ENCODE measurements around the gene TLN1. TPM values are rescaled to one million over a fixed set of nuclear protein-coding genes. Genes with fewer than 3 reads are reported as not detected.
A peak's percentile ranks its signal among the peaks of the same experiment; 100 is the strongest.

Gene TLN1
- total and polyA plus RNA-seq, 8 donors: 152 to 471 (median 191) TPM

DNA sequence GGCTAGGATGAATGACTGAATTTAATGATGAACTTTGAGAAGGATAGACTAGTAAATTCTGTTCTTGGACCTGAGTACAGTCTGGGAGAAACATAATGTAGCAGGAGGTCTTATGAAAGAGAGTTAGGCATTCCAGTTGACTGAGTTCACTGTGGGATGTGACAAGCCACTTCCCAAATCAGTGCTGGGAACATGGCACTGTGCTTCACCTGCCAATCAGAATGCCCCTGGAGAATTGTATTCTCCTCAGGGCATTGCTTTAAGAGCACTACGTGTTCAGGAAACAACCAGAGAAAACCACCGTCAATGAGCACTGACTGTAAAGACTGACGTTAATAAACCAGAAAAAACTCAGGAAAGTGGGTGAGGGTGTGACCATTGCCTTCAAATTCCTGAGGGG, 72.7 kb downstream of the TLN1 start:
- H3K9me3 ChIP-seq: no peaks in the 10 kb centered on the region
- no peak for ATAC-seq

DNA sequence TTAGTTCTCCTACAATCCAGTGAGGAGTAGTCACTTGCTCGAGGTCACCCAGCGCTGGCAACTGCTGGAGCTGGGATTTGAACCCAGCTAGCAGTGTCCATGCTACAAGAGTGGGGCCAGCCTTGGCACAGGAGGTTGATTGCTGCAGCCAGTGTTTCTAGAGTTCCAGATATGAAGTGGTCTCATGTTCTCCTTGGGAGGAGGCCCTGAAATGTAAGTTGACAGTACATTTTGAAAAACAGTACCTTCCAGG, 73.1 kb downstream of the TLN1 start:
- Histone ChIP-seq H3K4me1 (peaks cover 0 to 56% of the 10 kb centered on the region in 2 donors), H3K27me3 (no peaks in the 10 kb centered on the region), H3K36me3 (peaks cover 0 to 21% of the 10 kb centered on the region in 2 donors), H3K4me3 (peak overlapping the region; percentile 83 to 96), H3K9me3 (no peaks in the 10 kb centered on the region), H3K27ac (peak overlapping the region; percentile 96 to 97)
- TF ChIP-seq, protein P1, sequence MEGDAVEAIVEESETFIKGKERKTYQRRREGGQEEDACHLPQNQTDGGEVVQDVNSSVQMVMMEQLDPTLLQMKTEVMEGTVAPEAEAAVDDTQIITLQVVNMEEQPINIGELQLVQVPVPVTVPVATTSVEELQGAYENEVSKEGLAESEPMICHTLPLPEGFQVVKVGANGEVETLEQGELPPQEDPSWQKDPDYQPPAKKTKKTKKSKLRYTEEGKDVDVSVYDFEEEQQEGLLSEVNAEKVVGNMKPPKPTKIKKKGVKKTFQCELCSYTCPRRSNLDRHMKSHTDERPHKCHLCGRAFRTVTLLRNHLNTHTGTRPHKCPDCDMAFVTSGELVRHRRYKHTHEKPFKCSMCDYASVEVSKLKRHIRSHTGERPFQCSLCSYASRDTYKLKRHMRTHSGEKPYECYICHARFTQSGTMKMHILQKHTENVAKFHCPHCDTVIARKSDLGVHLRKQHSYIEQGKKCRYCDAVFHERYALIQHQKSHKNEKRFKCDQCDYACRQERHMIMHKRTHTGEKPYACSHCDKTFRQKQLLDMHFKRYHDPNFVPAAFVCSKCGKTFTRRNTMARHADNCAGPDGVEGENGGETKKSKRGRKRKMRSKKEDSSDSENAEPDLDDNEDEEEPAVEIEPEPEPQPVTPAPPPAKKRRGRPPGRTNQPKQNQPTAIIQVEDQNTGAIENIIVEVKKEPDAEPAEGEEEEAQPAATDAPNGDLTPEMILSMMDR (IDR thresholded peaks at IDR 0.05): no peak
- DNase-seq (peak in 1 of 4 donors; percentile 41), ATAC-seq (peak; percentile 3)
- intact Hi-C loops (cut with DNase I): no loop called here

More for the DNA sequence above, 72.7 kb downstream of the TLN1 start:
- DNase-seq: no peak
- intact Hi-C loops (cut with DNase I): no loop called here
- H3K4me3 ChIP-seq: peak overlapping the region; percentile 83 to 96
- TF ChIP-seq, protein P1 (IDR thresholded peaks at IDR 0.05): no peak
- H3K27ac ChIP-seq: peak overlapping the region; percentile 96 to 97
- peaks cover 0 to 58% of the 10 kb centered on the region in 2 donors for H3K4me1 ChIP-seq
- H3K27me3 ChIP-seq: no peaks in the 10 kb centered on the region
- H3K36me3 ChIP-seq: peaks cover 0 to 21% of the 10 kb centered on the region in 2 donors

DNA sequence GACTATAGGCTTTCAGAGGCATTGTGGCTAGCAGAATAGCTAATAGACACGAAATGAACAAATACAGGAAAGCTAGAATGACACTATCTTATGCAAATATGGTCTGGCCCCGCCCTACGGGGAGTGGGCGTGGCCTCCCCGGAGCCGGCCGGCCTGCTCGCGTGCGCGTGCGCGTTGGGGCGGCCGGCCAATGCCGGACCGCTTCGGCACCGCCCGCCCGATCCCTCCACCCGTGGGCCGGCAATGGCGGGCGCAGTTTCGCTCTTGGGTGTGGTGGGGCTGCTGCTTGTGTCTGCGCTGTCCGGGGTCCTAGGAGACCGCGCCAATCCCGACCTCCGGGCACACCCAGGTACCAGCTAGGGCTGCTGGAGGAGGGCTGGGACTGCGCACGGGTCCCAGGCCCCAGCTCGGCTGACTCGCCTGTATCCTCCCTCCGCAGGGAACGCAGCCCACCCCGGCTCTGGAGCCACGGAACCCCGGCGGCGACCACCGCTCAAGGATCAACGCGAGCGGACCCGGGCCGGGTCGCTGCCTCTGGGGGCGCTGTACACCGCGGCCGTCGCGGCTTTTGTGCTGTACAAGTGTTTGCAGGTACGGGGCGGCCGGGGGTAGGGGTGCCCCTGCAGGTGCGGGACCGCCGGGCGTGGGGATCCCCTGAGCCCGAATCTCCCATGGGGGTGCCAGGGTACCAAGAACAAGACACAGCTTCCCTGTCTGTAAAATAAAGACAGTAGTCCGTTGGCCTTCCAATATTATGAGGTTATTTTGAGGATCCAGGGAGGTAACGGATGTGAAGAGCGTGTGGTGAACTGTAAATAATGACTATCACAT, 73.6 kb downstream of the TLN1 start, which contains the start of gene CCDC107:
Gene CCDC107, plus strand, starts transcription at position 156 of the 831 bp plus-strand sequence. Its CDS starts 88 bp downstream, at position 244.
- Histone ChIP-seq H3K4me3 (peak within 1 kb of the TSS; percentile 83 to 96), H3K36me3 (peaks cover 0 to 21% of the 10 kb centered on the region in 2 donors), H3K9me3 (no peaks in the 10 kb centered on the region), H3K27me3 (no peaks in the 10 kb centered on the region), H3K27ac (peak within 1 kb of the TSS; percentile 96 to 97), H3K4me1 (peaks cover 0 to 56% of the 10 kb centered on the region in 2 donors)
- ATAC-seq: peak; percentile 88
- DNase-seq: peak; percentile 84 to 96 (median 92)
- intact Hi-C loops (cut with DNase I): no loop called here
- TF ChIP-seq, protein P1 (IDR thresholded peaks at IDR 0.05): peak; percentile 44 to 46

DNA sequence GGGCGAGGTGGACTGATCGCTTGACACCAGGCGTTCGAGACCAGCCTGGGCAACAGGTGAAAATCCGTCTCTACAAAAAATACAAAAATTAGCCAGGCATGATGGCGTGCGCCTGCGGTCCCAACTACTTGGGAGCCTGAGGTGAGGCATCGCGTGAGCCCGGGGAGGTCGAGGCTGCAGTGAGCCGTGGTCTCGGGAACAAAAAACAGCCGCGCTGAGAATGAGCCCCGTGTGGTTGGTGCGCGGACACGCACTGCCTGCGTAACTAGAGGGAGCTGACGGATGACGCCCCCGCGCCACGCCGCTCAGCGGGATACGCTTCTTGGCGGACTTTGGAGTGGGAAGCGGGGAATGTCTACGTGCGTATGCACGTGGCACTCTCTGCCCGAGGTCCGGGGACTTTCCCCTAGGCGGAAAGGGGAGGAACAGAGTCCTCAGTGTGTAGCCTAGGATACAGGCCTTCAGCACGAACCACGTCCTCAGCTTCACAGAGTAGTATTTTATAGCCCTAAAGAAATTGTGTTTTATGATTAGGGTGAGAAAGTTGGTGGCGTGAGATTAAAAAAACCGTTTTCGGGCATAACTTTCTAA, 74.4 kb downstream of the TLN1 start, which contains the start of gene RMRP:
Gene RMRP, minus strand, starts transcription at position 474 of the 591 bp plus-strand sequence.
- intact Hi-C loops (cut with DNase I): no loop called here
- TF ChIP-seq, protein P1 (IDR thresholded peaks at IDR 0.05): peak; percentile 22 to 50
- H3K27me3 ChIP-seq: no peaks in the 10 kb centered on the region
- ATAC-seq (peak; percentile 94), DNase-seq (peak; percentile 97 to 99 (median 98))
- H3K9me3 ChIP-seq: no peaks in the 10 kb centered on the region
- H3K4me1 ChIP-seq: peaks cover 0 to 58% of the 10 kb centered on the region in 2 donors
- peaks cover 0 to 21% of the 10 kb centered on the region in 2 donors for H3K36me3 ChIP-seq
- H3K4me3 ChIP-seq: peak within 1 kb of the TSS; percentile 83 to 96
- peak within 1 kb of the TSS; percentile 96 to 97 for H3K27ac ChIP-seq
